Spleen (tissue), 7 donors: Measurements from ENCODE around the gene POLE4.

ENCODE experiments used
- POLR2AphosphoS5 ChIP-seq, 3 donors: sonication (generic); formaldehyde crosslinking; IDR thresholded peaks; one replicate each; pipeline ENCODE4 v1.5.1; 2017; ENCODE audit warnings: antibody characterized with exemption in 3 of 3
- TF ChIP-seq, protein P1 (sequence below), 11 experiments: fragments of 200-600 bp in 7 of 11; fragments of 450-650 bp in 4 of 11; sonication (generic) in 4 of 11; IDR thresholded peaks in 8 of 11; conservative IDR thresholded peaks in 3 of 11; 1 replicate in 7 of 11; 2 replicates in 4 of 11; pipeline versions ENCODE4 v1.4.0 to v1.8.0; 2016 to 2021; ENCODE audit warnings: antibody characterized with exemption in 11 of 11, inconsistent platforms in 4 of 11, mild to moderate bottlenecking in 1 of 11
- donor health status: DM: no; HTN: no; CAD: no; lungs with moderate emphysema.
- donor health status: DM: no; HTN: no; CAD: no.
- donor health status: DM: no; HTN: no; CAD: no.

DNA sequence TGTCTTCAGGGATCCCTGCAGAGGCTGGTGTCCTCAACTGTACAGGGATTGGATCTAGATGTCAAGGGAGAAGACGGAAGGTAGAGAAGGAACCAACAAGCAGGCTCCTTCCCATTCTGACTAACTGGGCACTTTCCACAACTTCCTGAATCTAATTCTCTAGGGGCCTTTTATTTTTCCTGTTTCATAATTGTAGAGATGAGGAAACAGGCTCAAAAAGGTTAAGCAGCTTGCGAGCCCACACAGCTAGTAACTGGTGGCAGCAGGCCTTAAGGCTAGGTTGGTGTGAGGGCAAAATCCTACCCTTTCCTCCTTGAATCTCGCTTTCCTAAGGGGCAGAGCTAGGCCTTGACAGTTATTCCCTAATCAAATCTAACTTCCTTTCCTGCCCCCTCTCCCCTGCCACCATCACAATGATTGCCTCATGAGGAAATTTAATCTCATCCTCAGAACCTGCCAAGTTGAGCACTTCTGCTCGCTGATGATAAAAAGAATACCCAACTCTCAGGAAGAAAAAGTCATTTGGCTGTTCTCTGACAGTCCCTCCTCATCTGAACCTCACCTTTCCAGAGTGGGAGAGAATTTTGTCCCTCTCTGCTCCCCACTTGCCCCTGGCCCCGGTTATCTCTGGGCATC is 35.7 kb upstream of the POLE4 start:
- no peak for TF ChIP-seq POLR2AphosphoS5 (IDR thresholded peaks at IDR 0.05)
- TF ChIP-seq, protein P1, sequence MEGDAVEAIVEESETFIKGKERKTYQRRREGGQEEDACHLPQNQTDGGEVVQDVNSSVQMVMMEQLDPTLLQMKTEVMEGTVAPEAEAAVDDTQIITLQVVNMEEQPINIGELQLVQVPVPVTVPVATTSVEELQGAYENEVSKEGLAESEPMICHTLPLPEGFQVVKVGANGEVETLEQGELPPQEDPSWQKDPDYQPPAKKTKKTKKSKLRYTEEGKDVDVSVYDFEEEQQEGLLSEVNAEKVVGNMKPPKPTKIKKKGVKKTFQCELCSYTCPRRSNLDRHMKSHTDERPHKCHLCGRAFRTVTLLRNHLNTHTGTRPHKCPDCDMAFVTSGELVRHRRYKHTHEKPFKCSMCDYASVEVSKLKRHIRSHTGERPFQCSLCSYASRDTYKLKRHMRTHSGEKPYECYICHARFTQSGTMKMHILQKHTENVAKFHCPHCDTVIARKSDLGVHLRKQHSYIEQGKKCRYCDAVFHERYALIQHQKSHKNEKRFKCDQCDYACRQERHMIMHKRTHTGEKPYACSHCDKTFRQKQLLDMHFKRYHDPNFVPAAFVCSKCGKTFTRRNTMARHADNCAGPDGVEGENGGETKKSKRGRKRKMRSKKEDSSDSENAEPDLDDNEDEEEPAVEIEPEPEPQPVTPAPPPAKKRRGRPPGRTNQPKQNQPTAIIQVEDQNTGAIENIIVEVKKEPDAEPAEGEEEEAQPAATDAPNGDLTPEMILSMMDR (IDR thresholded peaks at IDR 0.05 in 8 of 11, conservative IDR thresholded peaks at IDR 0.05 in 3 of 11) = no peak
